HG03097 (cell line): ENCODE measurements around the gene TAGLN.

ENCODE experiments used
- ATAC-seq: cut with Tn5 transposase; IDR thresholded peaks from one replicate; pipeline ENCODE4 v1.9.1; 2021; ENCODE audit not compliant: unreplicated experiment, low FRiP score

Gene TAGLN

GRCh38 chr11:117229411-117229810, 30.2 kb downstream of the TAGLN start:
- ATAC-seq, result no peak

- ATAC-seq, result no peak
Observed at GRCh38 chr11:117229931-117230285, 30.7 kb downstream of the TAGLN start.

GRCh38 chr11:117230286-117230961, 31.3 kb downstream of the TAGLN start:
- no peak for ATAC-seq

- ATAC-seq, result no peak
Observed at GRCh38 chr11:117230999-117231841, 32.0 kb downstream of the TAGLN start.

GRCh38 chr11:117231842-117232091, 32.6 kb downstream of the TAGLN start, which contains the start of gene PCSK7:
PCSK7 (minus strand) TSS chr11:117232073; CDS start chr11:117229844, 2,229 bp downstream.
- no peak for ATAC-seq

GRCh38 chr11:117232092-117232878, 33.1 kb downstream of the TAGLN start, which contains the start of gene RNF214:
RNF214 (plus strand) TSS chr11:117232671; CDS start chr11:117234273, 1,602 bp downstream.
- peak; percentile 61 for ATAC-seq

GRCh38 chr11:117232911-117233409, 33.8 kb downstream of the TAGLN start:
- no peak for ATAC-seq

- no peak for ATAC-seq
Observed at GRCh38 chr11:117238221-117238620, 39.1 kb downstream of the TAGLN start.

GRCh38 chr11:117239295-117239694, 40.1 kb downstream of the TAGLN start:
- ATAC-seq, result no peak

- ATAC-seq, result no peak
Observed at GRCh38 chr11:117248341-117248740, 49.2 kb downstream of the TAGLN start.

GRCh38 chr11:117249571-117249970, 50.4 kb downstream of the TAGLN start:
- no peak for ATAC-seq

- no peak for ATAC-seq
Observed at GRCh38 chr11:117251506-117251905, 52.3 kb downstream of the TAGLN start.

GRCh38 chr11:117255966-117256365, 56.8 kb downstream of the TAGLN start:
- ATAC-seq, result no peak

GRCh38 chr11:117256573-117256972, 57.4 kb downstream of the TAGLN start:
- no peak for ATAC-seq
